Measurements from ENCODE around the gene DIP2A. TPM values are rescaled to one million over a fixed set of nuclear protein-coding genes. Genes with fewer than 3 reads are reported as not detected.

The DIP2A gene
- total RNA-seq, 1 donor = 43.9 TPM

GRCh38 chr21:46538851-46539666 lies 80.4 kb downstream of the DIP2A start:
- H3K4me3 ChIP-seq (ENCODE audit: low read length) = no peak overlapping the region
- H3K27me3 ChIP-seq (ENCODE audit: insufficient read depth, low read length) = no peaks in the 10 kb centered on the region
- no peaks in the 10 kb centered on the region for H3K9me3 ChIP-seq (ENCODE audit: low read depth, low read length)
- peaks cover 38% of the 10 kb centered on the region for H3K4me1 ChIP-seq (ENCODE audit: insufficient read depth, low read length)

GRCh38 chr21:46540087-46540710 lies 81.5 kb downstream of the DIP2A start:
- Histone ChIP-seq H3K4me3 (ENCODE audit: low read length) (no peak overlapping the region), H3K9me3 (ENCODE audit: low read depth, low read length) (no peaks in the 10 kb centered on the region), H3K27me3 (ENCODE audit: insufficient read depth, low read length) (no peaks in the 10 kb centered on the region), H3K4me1 (ENCODE audit: insufficient read depth, low read length) (peaks cover 43% of the 10 kb centered on the region)

GRCh38 chr21:46542588-46543124 lies 84.0 kb downstream of the DIP2A start:
- H3K4me1 ChIP-seq (ENCODE audit: insufficient read depth, low read length) = peaks cover 45% of the 10 kb centered on the region
- H3K27me3 ChIP-seq (ENCODE audit: insufficient read depth, low read length) = no peaks in the 10 kb centered on the region
- H3K9me3 ChIP-seq (ENCODE audit: low read depth, low read length) = no peaks in the 10 kb centered on the region

GRCh38 chr21:46543306-46543705 lies 84.6 kb downstream of the DIP2A start:
- H3K9me3 ChIP-seq (ENCODE audit: low read depth, low read length) = no peaks in the 10 kb centered on the region
- H3K4me3 ChIP-seq (ENCODE audit: low read length) = no peak overlapping the region
- H3K4me1 ChIP-seq (ENCODE audit: insufficient read depth, low read length) = peaks cover 45% of the 10 kb centered on the region
- H3K27me3 ChIP-seq (ENCODE audit: insufficient read depth, low read length) = no peaks in the 10 kb centered on the region

More at GRCh38 chr21:46542588-46543124, 84.0 kb downstream of the DIP2A start:
- H3K4me3 ChIP-seq (ENCODE audit: low read length) = no peak overlapping the region

GRCh38 chr21:46544003-46544402 lies 85.3 kb downstream of the DIP2A start:
- no peak overlapping the region for H3K4me3 ChIP-seq (ENCODE audit: low read length)
- H3K27me3 ChIP-seq (ENCODE audit: insufficient read depth, low read length) = no peaks in the 10 kb centered on the region
- H3K4me1 ChIP-seq (ENCODE audit: insufficient read depth, low read length) = peaks cover 44% of the 10 kb centered on the region
- H3K9me3 ChIP-seq (ENCODE audit: low read depth, low read length) = no peaks in the 10 kb centered on the region

GRCh38 chr21:46544824-46545223 lies 86.1 kb downstream of the DIP2A start:
- Histone ChIP-seq H3K9me3 (ENCODE audit: low read depth, low read length) (no peaks in the 10 kb centered on the region), H3K4me3 (ENCODE audit: low read length) (no peak overlapping the region), H3K4me1 (ENCODE audit: insufficient read depth, low read length) (peaks cover 40% of the 10 kb centered on the region), H3K27me3 (ENCODE audit: insufficient read depth, low read length) (no peaks in the 10 kb centered on the region)

GRCh38 chr21:46545363-46545762 lies 86.7 kb downstream of the DIP2A start:
- H3K27me3 ChIP-seq (ENCODE audit: insufficient read depth, low read length) = no peaks in the 10 kb centered on the region
- no peak overlapping the region for H3K4me3 ChIP-seq (ENCODE audit: low read length)
- H3K9me3 ChIP-seq (ENCODE audit: low read depth, low read length) = no peaks in the 10 kb centered on the region
- H3K4me1 ChIP-seq (ENCODE audit: insufficient read depth, low read length) = peaks cover 40% of the 10 kb centered on the region

GRCh38 chr21:46545911-46546310 lies 87.2 kb downstream of the DIP2A start:
- H3K27me3 ChIP-seq (ENCODE audit: insufficient read depth, low read length) = no peaks in the 10 kb centered on the region
- no peak overlapping the region for H3K4me3 ChIP-seq (ENCODE audit: low read length)
- no peaks in the 10 kb centered on the region for H3K9me3 ChIP-seq (ENCODE audit: low read depth, low read length)
- peaks cover 45% of the 10 kb centered on the region for H3K4me1 ChIP-seq (ENCODE audit: insufficient read depth, low read length)

- Histone ChIP-seq H3K9me3 (ENCODE audit: low read depth, low read length) (no peaks in the 10 kb centered on the region), H3K4me1 (ENCODE audit: insufficient read depth, low read length) (peaks cover 45% of the 10 kb centered on the region), H3K27me3 (ENCODE audit: insufficient read depth, low read length) (no peaks in the 10 kb centered on the region), H3K4me3 (ENCODE audit: low read length) (no peak overlapping the region)
These were observed 88.1 kb downstream of the DIP2A start for GRCh38 chr21:46546799-46547198.

GRCh38 chr21:46549650-46550049 lies 91.0 kb downstream of the DIP2A start:
- no peaks in the 10 kb centered on the region for H3K9me3 ChIP-seq (ENCODE audit: low read depth, low read length)
- peaks cover 50% of the 10 kb centered on the region for H3K4me1 ChIP-seq (ENCODE audit: insufficient read depth, low read length)
- H3K4me3 ChIP-seq (ENCODE audit: low read length) = no peak overlapping the region
- H3K27me3 ChIP-seq (ENCODE audit: insufficient read depth, low read length) = no peaks in the 10 kb centered on the region

- H3K27me3 ChIP-seq (ENCODE audit: insufficient read depth, low read length) = no peaks in the 10 kb centered on the region
- H3K4me1 ChIP-seq (ENCODE audit: insufficient read depth, low read length) = peaks cover 47% of the 10 kb centered on the region
- H3K4me3 ChIP-seq (ENCODE audit: low read length) = no peak overlapping the region
- no peaks in the 10 kb centered on the region for H3K9me3 ChIP-seq (ENCODE audit: low read depth, low read length)
These were observed 91.6 kb downstream of the DIP2A start for GRCh38 chr21:46550116-46550941.

GRCh38 chr21:46551636-46552241 lies 93.0 kb downstream of the DIP2A start:
- no peaks in the 10 kb centered on the region for H3K27me3 ChIP-seq (ENCODE audit: insufficient read depth, low read length)
- peak overlapping the region; percentile 33 for H3K4me3 ChIP-seq (ENCODE audit: low read length)
- H3K4me1 ChIP-seq (ENCODE audit: insufficient read depth, low read length) = peaks cover 46% of the 10 kb centered on the region
- H3K9me3 ChIP-seq (ENCODE audit: low read depth, low read length) = no peaks in the 10 kb centered on the region

- H3K4me1 ChIP-seq (ENCODE audit: insufficient read depth, low read length) = peaks cover 46% of the 10 kb centered on the region
These were observed 93.6 kb downstream of the DIP2A start for GRCh38 chr21:46552274-46552673.

GRCh38 chr21:46552865-46553379 lies 94.2 kb downstream of the DIP2A start:
- Histone ChIP-seq H3K4me3 (ENCODE audit: low read length) (no peak overlapping the region), H3K27me3 (ENCODE audit: insufficient read depth, low read length) (no peaks in the 10 kb centered on the region), H3K9me3 (ENCODE audit: low read depth, low read length) (no peaks in the 10 kb centered on the region), H3K4me1 (ENCODE audit: insufficient read depth, low read length) (peaks cover 53% of the 10 kb centered on the region)

More at GRCh38 chr21:46552274-46552673, 93.6 kb downstream of the DIP2A start:
- no peaks in the 10 kb centered on the region for H3K27me3 ChIP-seq (ENCODE audit: insufficient read depth, low read length)
- H3K9me3 ChIP-seq (ENCODE audit: low read depth, low read length) = no peaks in the 10 kb centered on the region
- peak overlapping the region; percentile 33 for H3K4me3 ChIP-seq (ENCODE audit: low read length)

Data from mononuclear cell (primary cell).